ENCODE results near the gene PRDX2.

The PRDX2 gene

GRCh38 chr19:12792051-12792852 lies 9.3 kb downstream of the PRDX2 start:
- no peak for DNase-seq

DNA sequence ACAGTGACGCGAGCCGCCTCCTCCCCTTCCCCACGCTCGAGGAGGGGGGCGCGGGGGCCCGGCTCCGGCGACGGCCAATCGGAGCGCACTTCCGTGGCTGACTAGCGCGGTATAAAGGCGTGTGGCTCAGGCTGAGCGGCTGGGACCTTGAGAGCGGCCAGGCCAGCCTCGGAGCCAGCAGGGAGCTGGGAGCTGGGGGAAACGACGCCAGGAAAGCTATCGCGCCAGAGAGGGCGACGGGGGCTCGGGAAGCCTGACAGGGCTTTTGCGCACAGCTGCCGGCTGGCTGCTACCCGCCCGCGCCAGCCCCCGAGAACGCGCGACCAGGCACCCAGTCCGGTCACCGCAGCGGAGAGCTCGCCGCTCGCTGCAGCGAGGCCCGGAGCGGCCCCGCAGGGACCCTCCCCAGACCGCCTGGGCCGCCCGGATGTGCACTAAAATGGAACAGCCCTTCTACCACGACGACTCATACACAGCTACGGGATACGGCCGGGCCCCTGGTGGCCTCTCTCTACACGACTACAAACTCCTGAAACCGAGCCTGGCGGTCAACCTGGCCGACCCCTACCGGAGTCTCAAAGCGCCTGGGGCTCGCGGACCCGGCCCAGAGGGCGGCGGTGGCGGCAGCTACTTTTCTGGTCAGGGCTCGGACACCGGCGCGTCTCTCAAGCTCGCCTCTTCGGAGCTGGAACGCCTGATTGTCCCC lies 10.1 kb downstream of the PRDX2 start, which contains the start of gene JUNB:
Gene JUNB, plus strand, starts transcription at position 142 of the 706 bp plus-strand sequence. Its CDS starts 286 bp downstream, at position 428.
- peak; percentile 96 for DNase-seq

DNA sequence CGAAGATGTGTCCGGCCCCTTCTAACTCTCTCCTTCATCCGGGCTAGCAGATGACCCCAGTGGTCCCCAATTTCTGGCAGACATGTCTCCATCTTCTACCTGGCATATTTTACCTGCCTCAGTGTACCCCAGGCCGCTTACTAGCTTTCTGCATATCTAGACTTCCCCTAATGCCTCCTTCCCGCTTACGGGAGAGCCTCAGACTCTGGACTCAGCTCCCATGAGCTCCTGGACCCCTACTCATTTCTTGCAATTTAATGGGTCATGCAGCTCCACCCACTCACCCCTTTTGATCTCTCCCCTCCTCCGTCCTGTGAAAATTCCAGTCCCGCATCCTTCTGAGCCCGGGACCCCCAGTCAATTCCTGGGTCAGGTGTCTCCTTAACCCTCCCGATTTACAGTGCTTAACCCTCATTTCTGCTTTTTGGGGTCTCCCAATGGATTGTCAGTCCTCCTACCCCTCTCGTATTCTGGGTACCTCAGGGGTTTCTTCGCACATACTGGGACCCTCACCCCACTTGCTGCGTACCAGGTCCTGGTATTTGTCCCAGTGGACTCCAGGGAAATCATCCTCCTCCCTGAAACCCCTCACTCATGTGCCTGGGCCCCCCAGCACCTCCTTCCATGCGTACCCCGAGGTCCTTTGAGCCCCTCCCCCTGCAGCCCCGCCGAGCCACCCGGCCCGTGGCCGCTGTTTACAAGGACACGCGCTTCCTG lies 10.8 kb downstream of the PRDX2 start:
- DNase-seq, result no peak

- DNase-seq, result peak; percentile 77
Observed at GRCh38 chr19:12789904-12790619, 11.5 kb downstream of the PRDX2 start.

- no peak for DNase-seq
Observed at GRCh38 chr19:12789098-12789903, 12.3 kb downstream of the PRDX2 start.

DNA sequence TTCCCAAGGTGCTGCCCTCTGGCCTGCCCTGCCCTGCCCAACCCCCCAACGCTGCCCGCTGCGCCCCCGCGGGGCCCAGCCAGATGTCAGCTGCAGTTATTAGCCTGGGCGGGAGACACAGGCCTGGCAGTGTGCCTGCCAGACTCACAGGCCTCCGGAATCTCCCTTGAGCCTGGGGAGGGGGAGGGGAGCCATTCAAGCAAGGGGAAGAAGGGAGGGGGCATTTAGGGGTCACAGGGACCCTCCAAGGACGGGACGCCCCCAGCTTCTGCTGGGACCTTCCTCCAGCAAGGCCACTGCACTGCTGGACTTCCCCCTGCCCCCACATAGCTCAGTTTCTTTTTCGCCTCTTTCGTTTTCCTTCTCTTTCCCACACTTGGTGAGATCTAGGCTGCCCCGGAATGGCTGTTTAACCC lies 12.9 kb downstream of the PRDX2 start:
- no peak for DNase-seq

- no peak for DNase-seq
Observed at GRCh38 chr19:12788042-12788681, 13.4 kb downstream of the PRDX2 start.

DNA sequence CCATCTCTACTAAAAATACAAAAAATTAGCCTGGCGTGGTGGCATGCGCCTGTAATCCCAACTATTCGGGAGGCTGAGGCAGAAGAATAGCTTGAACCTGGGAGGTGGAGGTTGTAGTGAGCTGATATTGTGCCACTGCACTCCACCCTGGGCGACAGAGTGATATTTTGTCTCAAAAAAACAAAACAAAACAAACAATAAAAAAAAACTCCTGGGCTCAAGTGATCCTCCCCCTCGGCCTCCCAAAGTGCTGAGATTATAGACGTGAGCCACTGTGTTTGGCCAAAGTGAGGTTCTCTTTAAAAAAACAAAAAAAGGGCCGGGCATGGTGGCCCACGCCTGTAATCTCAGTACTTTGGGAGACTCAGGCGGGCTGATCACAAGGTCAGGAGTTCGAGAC lies 14.1 kb downstream of the PRDX2 start:
- DNase-seq, result no peak

DNA sequence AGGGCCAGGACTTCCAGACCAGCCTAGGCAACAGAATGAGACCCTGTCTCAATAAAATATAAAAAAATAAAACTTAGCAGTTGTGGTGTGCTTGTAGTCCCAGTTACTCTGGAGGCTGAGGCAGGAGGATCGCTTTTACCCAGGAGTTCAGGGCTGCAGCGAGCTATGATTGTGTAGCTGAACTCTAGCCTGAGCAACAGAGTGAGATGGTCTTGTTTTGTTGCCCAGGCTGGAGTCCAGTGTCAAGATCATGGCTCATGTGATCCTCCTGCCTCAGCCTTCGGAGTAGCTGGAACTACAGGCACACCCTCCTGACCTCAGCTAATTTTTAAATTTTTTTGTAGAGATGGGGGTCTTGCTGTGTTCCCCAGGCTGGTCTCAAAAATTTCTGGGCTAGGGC lies 14.6 kb downstream of the PRDX2 start:
- no peak for DNase-seq

DNA sequence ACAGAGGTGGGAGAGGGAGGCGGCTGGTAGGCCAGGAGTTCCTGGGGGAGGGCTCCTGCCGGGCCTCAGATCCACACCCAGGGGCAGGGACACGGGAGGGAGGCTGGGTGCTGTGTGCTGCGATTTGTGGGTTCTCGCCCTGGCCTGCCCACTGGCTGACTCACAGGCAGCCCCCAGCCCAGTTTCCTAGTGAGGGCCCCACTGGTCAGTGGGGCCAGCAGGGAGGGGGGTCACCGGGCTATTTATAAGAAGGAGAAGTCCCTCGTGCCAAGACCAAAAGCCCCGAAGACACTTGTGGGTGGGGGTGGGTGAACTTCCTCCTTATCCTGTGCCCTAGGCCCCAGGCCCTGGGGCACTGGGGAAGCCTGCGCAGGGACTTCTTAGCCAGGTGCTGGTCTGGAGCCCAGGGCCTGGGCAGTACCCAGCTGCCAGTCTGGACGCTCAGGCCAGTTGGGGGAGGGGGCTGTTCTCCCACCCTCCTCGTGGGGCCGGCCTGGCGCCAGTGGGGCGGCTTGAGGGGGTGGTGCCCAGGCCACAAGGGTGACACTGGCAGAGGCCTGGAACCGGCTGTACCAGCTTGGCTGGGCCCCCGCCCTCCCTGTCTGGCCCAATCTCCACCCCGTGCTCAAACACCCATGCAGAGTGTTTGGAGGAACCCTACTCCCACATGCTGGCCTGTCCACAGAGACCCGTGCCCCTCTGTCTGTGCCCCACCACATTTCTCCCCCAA lies 15.3 kb downstream of the PRDX2 start:
- no peak for DNase-seq

DNA sequence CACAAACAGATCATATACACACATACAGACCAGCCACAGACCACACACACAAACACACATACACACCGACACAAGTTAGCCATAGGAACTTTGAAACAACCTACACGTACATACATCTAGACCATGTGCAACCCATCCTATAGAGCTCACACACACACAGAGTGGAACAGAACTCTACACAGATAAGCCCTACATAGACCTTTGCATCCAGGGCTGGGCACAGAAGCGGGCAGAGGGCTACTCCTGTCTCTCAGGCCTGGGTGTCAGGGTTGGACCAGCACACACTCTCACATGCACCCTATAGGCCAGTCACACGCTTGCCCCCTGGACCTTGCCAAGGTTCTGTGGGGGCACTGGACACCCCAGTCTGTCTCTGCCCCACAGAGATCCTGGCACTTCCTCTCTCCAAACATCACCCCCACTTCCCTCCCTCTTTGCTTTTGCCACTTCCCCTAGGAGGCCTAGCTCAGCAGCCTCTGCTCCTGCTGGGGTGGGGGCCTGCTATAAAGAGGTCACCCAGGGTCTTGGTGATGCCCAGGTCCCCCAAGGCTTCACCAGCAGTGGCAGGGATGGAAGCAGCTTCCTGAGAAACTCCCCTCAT lies 16.1 kb downstream of the PRDX2 start:
- DNase-seq, result no peak

- no peak for DNase-seq
Observed at GRCh38 chr19:12784871-12785430, 16.6 kb downstream of the PRDX2 start.

- no peak for DNase-seq
Observed at GRCh38 chr19:12784394-12784870, 17.2 kb downstream of the PRDX2 start.

DNA sequence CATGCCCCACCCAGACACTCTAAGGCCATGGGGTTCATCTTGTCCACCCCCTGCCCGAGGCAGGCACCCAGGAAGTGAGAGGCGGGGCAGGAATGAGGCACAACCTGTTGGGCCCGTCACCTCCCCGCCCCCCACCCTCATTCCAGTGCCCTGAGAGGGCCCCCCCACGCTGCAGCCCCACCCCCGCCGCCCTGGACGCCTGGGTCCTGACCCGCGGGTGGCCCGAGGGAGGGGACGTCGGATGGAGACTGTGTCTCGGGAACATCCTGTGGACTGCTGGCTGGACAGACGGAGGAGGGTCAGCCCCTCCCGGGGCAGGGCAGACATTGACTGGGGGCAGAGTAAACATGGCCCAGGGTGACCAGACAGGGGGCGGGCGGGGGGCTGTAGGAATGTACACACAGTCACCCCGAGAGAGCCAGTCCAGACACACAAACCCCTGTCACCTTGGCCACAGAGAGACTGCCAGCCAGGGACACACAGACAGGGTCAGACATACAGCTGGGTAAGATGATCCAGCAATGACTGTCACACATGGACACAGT lies 17.7 kb downstream of the PRDX2 start:
- DNase-seq, result no peak

DNA sequence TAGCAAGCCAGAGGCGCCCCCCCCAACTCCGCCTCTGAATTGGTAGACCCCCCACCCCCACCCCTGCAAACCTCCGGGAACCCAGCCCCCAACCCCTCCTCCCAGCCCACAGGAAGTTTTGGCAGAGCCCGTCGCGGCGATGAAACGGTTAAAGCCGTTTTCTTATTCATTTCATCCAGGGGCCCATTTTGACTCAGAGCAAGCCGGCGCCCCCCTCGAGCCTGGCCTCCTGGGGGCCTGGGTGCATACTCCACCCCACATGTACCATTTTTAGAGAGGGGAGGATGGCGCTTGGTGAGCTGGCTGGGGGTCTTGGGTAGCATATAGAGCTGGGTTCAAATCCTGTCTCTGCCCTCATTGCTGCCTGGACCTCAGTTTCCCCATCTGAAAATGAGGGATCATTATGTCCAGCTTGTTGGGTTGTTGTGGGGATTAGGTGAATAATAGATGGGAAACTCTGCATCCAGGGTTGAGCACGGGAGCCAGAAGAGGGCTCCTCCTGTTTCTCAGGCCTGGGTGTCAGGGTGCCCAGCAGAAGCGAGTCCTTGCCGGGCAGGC lies 18.2 kb downstream of the PRDX2 start:
- no peak for DNase-seq

DNA sequence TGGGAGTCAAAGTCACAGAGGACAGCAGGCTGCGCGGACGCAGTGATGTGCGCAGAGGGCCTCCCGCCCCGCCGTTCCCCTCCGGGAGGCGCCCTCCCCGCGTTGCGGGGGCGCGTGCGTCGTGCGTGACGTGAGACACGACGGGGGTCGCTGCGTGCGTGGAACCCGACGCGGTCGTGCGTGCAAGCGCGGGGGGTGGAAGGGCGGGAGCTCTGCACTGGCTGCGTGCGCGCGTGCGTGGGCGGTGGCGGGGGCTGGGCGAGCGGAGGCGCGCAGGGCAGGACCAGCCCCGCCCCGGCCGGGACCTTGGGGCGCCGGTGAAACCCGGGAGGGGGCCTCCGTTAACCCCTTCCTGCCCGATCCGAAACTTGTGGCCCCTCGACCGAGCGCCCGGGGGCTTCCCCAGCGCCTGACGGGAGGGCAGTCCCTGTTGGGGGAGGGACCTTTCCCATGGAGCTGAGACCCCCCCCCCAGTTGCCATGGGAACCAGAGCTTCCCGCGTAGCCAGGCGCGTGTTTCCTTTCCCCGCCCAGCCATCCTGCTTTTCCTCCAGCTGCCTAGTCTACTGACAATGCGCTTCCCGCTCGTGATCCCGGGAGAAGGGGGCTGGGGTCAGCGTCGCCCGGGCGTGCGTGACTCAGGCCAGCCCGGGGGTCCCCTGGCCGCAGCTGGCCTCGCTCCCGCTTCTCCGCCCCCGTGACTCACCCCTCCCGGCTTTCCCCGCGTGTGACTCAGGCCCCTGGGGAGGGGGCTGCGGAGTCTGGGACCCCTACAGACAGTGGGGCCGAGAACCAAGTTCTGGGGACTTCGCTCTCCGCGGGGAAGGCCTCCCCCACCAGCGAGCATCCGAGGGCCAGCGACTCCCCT lies 18.9 kb downstream of the PRDX2 start:
- DNase-seq, result peak; percentile 33

- no peak for DNase-seq
Observed at GRCh38 chr19:12782174-12782423, 19.5 kb downstream of the PRDX2 start.

All from GOT3 (cell line).